ENCODE data around the gene POU3F1.
"Not testable (repeated sequence)": the region's sequence is repeated elsewhere in the genome, so short reads cannot be mapped to it uniquely, and the experiment has no call there.

POU3F1 gene

GRCh38 chr1:38047603-38048141 lies 1.1 kb upstream of the POU3F1 start:
- DNase-seq (ENCODE audit: low read depth), result no peak

GRCh38 chr1:38046884-38047602 lies 450 bp upstream of the POU3F1 start:
- peak; percentile 61 for DNase-seq (ENCODE audit: low read depth)

GRCh38 chr1:38045401-38046332 lies 926 bp downstream of the POU3F1 start:
- DNase-seq (ENCODE audit: low read depth), result no peak

GRCh38 chr1:38044221-38045215 lies 2.1 kb downstream of the POU3F1 start:
- DNase-seq (ENCODE audit: low read depth), result no peak

GRCh38 chr1:38043036-38043747 lies 3.4 kb downstream of the POU3F1 start:
- DNase-seq (ENCODE audit: low read depth), result no peak

GRCh38 chr1:38041936-38042834 lies 4.4 kb downstream of the POU3F1 start:
- no peak for DNase-seq (ENCODE audit: low read depth)

GRCh38 chr1:38039331-38040088 lies 7.1 kb downstream of the POU3F1 start:
- DNase-seq (ENCODE audit: low read depth), result no peak

- no peak for DNase-seq (ENCODE audit: low read depth)
Observed at GRCh38 chr1:38038861-38039260, 7.7 kb downstream of the POU3F1 start.

- DNase-seq (ENCODE audit: low read depth), result no peak
Observed at GRCh38 chr1:38037221-38037939, 9.2 kb downstream of the POU3F1 start.

- no peak for DNase-seq (ENCODE audit: low read depth)
Observed at GRCh38 chr1:38034871-38035270, 11.7 kb downstream of the POU3F1 start.

- DNase-seq (ENCODE audit: low read depth), result not testable (repeated sequence)
Observed at GRCh38 chr1:38032992-38033391, 13.6 kb downstream of the POU3F1 start.

GRCh38 chr1:38031513-38031866 lies 15.1 kb downstream of the POU3F1 start:
- no peak for DNase-seq (ENCODE audit: low read depth)

- no peak for DNase-seq (ENCODE audit: low read depth)
Observed at GRCh38 chr1:38030596-38031512, 15.7 kb downstream of the POU3F1 start.

- peak; percentile 57 for DNase-seq (ENCODE audit: low read depth)
Observed at GRCh38 chr1:38029685-38030511, 16.7 kb downstream of the POU3F1 start.

- DNase-seq (ENCODE audit: low read depth), result no peak
Observed at GRCh38 chr1:38029081-38029681, 17.4 kb downstream of the POU3F1 start.

GRCh38 chr1:38028671-38029070 lies 17.9 kb downstream of the POU3F1 start:
- DNase-seq (ENCODE audit: low read depth), result no peak
